UCSD-AML1 (cell line): ENCODE data around the gene RAX.

Experiments
- DNase-seq: peaks from one replicate; lab custom pipeline; 2025; ENCODE audit not compliant: unreplicated experiment; lab: John Stamatoyannopoulos, UW

Gene RAX

DNA sequence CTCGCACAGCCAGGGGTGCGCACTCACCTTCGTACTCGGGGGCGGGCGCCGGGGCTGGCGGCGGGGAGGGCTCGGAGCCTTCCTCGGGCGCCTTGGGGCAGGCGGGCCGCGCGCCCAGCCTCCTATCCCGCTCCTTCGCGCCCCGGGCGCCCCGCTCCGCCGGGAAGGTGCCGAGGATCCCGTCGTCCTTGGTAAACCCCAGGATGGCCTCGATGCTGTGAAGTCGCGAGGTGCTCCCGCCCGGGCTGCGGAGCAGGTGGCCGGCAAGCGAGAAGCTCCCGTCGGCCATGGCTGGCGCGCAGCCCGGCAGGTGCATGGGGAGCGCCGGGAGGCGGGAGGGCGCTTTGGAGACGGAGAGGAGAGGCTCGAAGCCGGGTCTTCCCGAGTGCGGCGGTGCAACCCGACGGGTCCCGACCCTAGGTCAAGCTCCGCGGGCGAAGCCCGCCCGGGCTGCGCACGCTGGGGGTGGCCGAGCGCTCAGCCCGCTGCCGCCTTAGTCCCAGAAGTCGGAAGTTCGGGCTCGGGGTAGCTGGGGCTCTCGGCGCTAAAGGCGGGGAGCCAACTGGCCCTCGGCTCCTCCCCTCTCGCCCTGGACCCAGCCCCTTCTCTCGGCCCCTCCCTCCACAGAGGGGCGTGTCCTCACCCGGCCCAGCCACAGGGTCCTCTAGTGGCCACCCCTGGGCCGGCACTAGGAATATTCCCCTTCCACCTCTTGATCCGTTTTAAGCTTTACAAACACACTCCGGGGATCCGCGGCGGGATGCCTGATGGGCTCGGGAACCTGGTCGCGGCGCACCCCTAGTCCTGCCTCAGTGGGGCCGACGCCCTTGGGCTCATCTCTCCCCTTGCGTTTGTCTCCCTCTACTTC is at the start of gene RAX:
Gene RAX (minus strand): TSS at position 564 of the 868 bp plus-strand sequence. CDS start 248 bp downstream, at position 316.
- no peak for DNase-seq

- DNase-seq = no peak
Measured at GRCh38 chr18:59318460-59319050, 45.3 kb upstream of the RAX start, which contains the start of gene CPLX4. CPLX4 (minus strand) TSS chr18:59318649; CDS start chr18:59318462, 187 bp downstream.

GRCh38 chr18:59311631-59312030 is 38.4 kb upstream of the RAX start:
- DNase-seq = no peak

GRCh38 chr18:59308938-59309260 is 35.6 kb upstream of the RAX start:
- DNase-seq = no peak

DNA sequence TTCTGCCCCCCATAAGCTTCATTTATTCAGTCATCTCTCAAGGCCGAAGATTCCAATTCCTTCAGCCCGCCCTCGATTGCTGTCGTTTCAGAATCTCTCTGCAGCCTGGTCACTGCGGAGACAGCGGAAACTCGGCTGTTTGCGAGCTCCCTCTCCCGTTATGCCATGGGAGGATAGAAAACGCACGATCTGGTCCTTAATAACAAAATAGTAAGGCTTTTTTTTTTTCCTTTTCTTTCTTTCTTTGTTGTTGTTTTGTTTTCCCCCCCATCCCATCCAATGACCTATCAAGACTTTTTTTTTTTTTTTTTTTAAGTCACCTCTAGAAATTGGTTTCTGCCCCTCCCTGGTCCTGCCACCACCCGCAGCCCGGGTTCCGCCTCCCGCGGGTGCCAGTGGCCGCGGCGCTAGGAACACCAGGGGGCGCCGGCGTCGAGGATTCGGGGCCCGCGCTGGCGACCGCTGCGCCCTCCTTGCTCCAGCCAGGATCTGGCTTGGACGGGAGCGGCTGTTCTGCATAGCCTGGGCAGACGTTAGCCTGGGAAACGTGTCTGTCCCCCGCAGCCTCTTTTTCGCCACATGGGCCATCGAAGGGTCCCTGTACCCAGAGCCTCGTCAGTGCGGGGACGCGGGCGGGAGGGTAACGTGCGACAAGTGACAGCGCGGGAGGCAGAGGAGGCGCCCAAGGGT is 35.1 kb upstream of the RAX start:
- DNase-seq = peak; percentile 76

DNA sequence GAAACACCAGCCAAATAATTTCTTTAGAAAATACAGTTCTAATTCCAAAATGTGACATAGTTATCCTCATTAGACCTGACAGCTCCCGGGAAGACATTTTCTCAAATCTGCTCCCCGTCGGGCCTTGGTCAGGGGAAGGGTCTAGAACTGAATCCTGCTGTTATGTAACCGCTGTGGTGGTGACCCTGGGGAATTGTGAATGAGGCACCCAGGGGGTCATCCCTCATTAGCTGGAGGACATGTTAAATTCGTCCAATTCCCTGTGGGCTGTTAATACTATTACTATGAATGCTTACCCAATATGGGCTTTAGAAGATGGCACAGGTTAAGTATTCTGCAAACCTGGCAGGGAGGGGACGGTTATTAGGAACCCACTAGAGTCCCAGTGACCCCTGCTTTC is 33.4 kb upstream of the RAX start:
- DNase-seq = no peak

- no peak for DNase-seq
Measured at GRCh38 chr18:59305295-59305694, 32.0 kb upstream of the RAX start.

DNA sequence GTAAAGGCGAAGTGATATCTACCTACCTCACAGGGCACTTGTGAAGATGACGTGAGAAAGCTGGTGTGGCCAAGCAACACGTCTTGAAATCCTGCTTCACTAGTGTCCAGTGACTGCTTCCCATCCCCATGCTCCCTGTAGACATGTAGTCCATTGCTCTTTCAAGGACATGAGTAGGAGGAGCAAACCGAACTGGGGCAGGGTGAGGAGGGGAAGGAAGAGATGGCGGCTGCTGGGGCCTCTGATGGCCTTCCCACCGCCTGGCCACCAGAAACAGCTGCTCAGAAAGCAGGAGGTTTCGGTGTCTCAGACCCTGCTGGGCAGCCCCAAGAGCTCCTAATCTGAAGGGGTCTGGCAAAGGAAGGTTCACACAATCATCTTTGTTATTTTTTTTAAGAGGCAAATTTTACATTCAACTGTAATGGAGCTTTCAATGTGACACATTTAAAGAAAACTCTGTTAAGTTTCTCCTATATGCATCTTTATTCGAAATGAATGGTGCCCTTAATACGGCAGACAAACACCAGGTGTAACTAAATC is 30.5 kb upstream of the RAX start:
- DNase-seq = no peak

GRCh38 chr18:59303006-59303405 is 29.8 kb upstream of the RAX start:
- DNase-seq = no peak

DNA sequence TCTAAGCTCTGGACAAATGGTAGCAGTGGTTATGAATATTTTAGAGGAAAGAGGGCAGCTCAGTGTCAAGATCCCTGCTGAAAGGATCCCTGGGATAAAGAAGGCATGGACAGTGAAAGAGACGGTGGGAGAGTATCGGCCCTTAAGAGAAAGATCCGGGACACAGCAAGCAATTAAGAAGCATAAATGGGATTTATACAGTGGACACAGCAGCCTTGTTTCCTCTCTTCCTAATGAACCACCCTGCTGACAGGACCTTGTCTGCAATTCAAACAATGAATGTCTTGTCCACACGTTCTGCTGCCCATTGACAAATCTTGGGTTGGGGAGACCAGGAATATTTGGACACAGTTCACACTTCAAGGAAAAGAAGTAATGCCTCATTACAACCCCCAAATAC is 28.7 kb upstream of the RAX start:
- no peak for DNase-seq

DNA sequence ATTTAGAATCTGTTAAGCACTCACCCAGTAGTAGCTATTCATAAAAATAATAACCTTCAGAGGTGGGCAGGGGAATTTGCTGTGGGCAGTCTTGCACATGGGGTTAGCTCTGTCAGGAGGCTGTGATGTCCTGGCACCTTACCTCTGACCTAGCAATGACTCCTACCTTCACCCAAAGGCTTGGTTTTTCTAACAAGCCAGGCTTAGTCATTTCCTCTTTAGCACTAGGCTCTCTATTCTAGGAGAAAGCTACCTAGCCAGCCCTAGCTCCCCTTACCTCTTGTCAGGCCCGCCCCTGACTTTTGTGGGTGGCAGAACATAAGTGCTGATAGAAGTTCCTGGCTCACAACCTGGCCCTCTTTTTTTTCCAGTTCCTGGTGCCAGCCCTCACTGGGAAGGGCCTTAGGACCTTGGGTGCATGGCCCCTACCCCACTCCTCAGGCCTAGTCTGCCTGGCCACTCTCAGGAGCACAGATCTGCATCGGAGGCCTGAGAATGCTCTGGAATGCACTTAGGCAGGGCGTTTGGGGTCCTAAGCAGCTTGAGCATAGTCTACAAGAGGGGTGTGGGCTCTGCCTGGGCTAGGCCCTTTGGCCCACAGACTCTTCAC is 27.5 kb upstream of the RAX start:
- no peak for DNase-seq

DNA sequence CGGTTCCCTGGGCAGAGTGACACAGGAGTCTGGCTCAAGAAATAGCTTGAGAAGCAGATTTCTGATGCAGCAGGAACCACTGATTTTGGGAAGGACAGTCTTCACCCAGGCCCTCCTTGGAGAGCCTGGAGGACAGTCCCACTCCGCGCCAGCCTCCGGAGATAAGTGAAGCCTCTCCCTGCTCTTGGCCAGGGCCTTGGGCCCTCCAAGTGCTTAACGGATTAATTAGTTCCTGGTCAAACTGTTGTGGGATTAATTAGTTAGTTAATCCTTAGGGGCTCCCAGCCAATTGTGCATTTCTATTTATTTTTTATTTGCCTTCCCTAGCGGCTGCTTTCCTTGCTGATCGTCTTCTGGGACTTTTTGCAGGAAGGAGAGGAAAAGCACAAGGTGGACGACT is 25.6 kb upstream of the RAX start:
- no peak for DNase-seq

GRCh38 chr18:59293317-59293716 is 20.1 kb upstream of the RAX start:
- DNase-seq = no peak

DNA sequence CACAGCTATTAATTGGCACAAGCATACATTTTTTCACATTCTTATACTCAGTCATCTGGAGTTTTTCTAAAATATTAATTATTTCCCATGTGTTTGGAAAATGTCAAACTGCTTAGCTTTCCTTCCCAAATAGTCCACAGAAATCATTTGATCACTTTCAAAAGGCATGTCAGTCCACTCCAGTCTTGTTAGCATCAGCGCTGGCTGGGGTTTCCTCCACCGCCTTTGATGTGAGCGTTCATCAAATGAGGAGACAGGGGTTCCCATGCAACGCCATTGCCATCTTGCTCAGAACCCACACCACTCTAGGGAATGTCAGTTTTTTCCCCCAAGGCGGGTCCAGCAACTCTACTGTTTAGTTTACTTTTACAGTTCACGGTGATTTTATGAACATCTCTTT is 13.1 kb upstream of the RAX start:
- no peak for DNase-seq

DNA sequence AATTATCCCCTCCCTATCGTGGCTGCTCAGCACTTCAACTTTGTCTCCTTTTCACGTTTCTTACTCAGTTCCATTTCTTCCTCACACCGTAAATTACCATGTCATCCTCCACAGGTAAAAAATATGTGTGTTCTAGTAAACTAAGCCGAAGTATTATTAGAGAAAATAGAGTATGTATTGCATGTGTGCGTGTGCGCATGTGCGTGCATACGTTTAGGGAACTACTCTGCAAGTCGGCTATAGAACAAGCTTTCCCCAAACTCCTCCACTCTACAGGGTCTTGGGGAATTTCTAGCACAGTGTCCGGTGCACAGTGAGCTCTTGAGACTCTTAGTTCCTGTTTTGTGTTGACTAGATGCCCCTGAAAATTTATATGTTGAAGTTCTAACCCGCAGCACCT is 9.1 kb upstream of the RAX start:
- no peak for DNase-seq

DNA sequence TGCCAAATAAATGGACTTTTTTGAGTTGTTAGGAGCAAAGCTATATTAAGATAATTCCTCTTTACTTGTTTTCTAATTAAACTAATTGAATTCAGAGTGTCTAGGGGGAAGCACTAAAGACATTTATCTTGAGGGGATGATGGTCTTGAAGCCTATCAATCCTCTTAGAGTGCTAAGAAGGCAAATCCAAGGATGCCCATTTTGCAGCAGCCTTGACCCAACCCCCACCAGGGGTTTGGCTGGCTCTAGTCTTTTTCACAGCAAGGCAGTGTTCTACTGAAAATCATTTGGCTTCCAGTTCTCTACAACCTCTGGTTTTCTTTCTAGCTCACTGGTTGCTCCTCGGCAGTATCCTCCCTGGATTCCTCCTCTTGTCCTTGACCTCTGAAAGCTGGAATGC is 6.5 kb upstream of the RAX start:
- no peak for DNase-seq

- DNase-seq = no peak
Measured at GRCh38 chr18:59279193-59279592, 5.9 kb upstream of the RAX start.

- DNase-seq = no peak
Measured at GRCh38 chr18:59278793-59279192, 5.5 kb upstream of the RAX start.

GRCh38 chr18:59276047-59276446 is 2.8 kb upstream of the RAX start:
- no peak for DNase-seq

DNA sequence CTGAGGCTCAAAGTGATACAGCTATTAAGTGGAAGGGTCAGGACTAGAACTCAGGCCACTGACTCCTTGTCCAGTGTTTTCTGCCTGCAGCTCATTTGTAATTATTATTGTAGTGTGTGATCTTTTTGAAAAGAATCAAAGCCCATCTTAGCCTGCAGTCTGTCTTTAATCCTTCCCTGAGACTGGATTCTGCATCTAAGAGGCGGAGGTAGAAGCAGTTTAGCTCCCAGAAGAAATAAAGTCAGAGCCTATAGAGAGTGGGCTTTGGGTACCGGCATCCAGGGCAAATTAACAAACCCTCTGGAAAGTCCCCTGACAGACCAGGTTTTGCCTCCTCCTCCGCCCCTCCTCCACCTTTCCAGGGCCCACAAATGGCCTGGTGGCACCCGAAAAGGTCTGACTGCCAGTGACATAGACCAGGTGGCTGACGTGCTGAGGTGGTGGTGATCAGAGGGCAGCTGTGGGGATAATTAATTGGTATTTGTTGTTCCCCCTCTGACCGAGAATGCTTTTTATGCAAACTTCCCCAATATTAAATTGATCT is 2.2 kb upstream of the RAX start:
- no peak for DNase-seq

GRCh38 chr18:59274533-59274928 is 1.3 kb upstream of the RAX start:
- no peak for DNase-seq
